Stimulated activated CD4-positive, alpha-beta T cell treated with anti-CD3 and anti-CD28 coated beads, Interleukin-1b, Interleukin-23, amount 100 ng/mL, for 4 hours (primary cell): ENCODE measurements around the gene EXOSC1.
"Not testable (repeated sequence)": the region's sequence is repeated elsewhere in the genome, so short reads cannot be mapped to it uniquely, and the experiment has no call there.

Experiments
- DNase-seq, 2 donors: peaks; one replicate each; pipeline ENCODE4 v3.0.0-alpha.2; 2020; ENCODE audit warnings: low read depth in 2 of 2

Gene EXOSC1

GRCh38 chr10:97459111-97459510 lies 13.3 kb upstream of the EXOSC1 start:
- no peak for DNase-seq

DNA sequence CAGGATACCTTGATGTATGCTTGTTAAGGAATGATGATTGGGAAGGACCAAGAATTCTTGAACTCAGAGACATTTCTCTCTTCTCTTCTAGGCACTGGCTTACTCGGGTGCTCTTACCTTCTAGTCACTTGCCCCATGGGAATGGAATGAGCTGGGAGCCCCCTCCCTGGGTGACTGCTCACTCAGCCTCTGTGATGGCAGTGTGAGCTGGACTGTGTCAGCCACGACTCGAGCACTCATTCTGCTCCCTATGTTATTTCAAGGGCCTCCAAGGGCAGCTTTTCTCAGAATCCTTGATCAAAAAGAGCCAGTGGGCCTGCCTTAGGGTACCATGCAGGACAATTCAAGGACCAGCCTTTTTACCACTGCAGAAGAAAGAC lies 10.9 kb upstream of the EXOSC1 start:
- no peak for DNase-seq

DNA sequence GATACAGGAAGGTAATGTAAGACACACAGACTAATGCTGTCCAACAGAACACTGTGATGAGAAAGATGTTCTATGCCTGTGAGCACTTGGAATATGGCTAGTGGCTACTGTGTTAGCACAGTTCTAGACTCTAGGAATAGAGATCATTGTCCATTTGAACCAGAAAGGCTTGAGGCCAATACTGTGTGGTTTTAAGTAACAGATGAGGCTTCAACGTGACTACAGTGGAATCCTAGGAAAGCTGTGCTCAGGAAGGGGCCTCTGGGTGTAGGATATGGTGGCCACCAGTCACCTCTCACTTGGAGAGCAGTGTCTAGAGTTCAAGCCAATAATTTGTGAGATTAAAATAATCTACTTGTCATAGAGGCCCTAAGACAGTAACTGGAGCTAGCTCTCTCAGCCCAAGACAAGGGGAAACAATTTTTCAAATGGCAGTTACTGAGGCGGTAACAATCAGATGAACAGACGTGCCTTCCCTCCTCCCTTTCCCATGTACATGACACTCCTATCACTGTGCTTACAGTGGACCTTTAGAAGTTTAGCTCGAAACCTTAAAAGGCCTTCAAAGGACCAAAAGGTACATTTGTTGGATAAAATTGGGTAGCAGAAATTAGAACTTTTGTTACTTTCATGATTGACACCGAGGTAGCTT lies 10.4 kb upstream of the EXOSC1 start:
- no peak for DNase-seq

- DNase-seq: peak in 1 of 2 donors; percentile 48
Measured at GRCh38 chr10:97454330-97455036, 8.7 kb upstream of the EXOSC1 start.

DNA sequence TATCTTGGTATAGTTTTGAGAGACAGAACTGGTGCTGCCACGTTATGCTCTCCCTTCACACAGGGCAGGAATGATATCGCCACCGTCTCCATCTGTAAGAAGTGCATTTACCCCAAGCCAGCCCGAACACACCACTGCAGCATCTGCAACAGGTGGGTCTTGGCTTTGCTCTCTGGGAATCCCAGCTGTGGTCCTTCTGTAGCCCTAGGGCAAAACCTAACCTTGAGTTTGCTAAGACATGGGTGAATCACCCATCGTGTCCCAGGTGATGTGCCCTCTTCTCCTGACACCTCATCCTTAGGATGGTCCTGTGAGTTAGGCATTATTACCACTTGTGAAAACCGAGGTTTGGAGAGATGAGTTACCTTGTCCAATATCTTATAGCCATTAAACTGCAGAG lies 6.5 kb upstream of the EXOSC1 start:
- no peak for DNase-seq

DNA sequence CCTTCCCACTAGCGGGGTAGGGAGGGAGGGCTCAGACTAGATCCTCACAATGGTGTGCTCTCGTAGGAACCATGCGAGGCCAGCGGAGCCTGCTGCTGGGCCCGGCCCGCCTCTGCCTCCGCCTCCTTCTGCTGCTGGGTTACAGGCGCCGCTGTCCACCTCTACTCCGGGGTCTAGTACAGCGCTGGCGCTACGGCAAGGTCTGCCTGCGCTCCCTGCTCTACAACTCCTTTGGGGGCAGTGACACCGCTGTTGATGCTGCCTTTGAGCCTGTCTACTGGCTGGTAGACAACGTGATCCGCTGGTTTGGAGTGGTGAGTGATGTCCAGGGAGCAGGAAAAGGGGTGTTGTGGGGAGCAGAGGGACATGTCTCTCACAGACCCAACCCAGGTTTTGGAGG lies 5.8 kb upstream of the EXOSC1 start:
- no peak for DNase-seq

DNA sequence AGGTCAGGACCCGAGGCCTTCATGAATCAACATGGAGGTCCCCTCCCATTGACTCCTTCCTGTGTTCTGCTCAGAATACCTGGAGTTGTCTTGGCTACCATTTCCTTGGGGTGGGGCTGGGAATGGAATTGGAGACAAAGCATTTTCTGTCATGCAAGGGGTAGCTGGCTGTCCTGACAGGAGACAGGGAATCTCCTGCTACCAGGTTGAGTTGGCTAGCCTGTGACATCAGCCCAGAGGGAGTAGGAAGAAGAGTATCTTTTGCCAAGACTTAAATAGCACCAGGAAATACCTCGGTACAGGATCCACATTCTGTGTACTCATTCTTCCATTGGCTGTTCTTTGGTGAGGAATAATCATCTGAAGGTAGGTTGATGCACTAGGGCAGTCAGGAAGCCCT lies 5.0 kb upstream of the EXOSC1 start:
- no peak for DNase-seq

DNA sequence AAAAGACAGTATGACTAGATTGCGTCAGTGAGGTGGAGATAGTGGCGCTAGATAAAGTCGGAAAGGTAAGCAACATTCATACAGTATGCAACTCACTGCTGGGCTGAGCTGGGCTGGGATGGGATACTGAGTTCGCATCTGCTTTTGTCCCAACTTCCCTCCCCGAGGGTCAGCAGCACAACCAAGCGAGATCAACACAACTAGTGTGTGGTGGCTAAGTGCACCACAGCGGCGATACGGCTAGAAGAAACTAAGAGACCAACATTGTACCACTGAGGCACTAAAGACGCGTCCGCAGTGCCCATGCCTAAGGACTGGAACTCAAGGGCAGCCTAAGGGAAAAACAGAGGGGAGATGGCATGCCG lies 467 bp downstream of the EXOSC1 start:
- no peak for DNase-seq

GRCh38 chr10:97444212-97444611 lies 1.6 kb downstream of the EXOSC1 start:
- DNase-seq: no peak

- DNase-seq: no peak
Measured at GRCh38 chr10:97442277-97442676, 3.5 kb downstream of the EXOSC1 start.

DNA sequence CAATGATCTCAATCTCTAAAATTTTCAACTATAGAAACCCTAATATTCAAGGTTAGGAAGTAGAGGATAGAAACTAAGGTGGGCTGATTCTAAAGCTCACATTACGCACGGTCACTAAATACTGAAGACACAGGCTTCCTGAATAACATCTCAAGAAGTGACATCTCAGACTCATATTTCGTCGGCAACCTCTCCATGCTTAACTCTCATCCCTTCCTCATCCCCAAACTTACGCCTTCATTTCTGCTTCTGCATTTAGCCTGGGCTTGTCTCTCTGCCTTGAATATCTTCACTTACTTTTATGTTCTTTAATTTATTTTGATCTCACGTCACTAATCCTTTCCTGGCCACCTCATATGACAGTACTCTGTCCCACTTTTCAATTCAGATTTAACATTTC lies 10.6 kb downstream of the EXOSC1 start:
- DNase-seq: no peak

DNA sequence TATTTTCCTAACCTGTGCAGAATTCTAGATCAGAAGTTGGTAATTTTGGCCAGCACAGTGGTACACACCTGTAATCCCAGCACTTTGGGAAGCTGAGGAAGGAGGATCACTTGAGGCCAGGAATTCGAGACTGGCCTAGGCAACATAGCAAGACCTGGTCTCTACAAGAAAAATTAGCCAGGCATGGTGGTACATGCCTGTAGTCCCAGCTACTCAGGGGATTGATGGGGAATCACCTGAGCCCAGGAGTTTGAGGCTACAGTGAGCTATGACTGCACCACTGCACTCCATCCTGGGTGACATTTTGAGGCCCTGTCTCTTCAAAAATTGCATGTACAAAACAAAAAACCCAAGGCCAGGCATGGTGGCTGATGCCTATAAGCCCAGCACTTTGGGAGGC lies 11.2 kb downstream of the EXOSC1 start:
- DNase-seq: no peak

DNA sequence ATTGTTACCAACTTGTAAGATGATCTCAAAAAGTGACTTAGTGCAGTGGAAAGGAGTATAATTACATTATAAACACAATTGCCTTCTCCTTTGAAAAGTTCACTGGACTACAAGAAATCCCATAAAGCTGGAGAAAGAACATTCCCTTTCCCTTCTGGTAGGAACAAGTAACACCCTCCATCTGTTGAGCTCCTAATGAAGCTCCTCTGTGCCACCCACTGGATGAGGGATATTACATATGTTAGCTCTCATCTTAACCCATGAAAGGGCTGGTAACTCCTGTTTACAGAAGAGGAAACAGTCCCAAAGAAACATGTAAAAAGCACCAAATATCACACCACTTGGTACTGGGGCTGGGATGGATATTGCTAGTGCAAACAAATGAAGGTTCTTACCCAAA lies 11.8 kb downstream of the EXOSC1 start:
- DNase-seq: no peak

GRCh38 chr10:97428572-97428981 lies 17.2 kb downstream of the EXOSC1 start:
- no peak for DNase-seq

GRCh38 chr10:97427571-97428179 lies 18.1 kb downstream of the EXOSC1 start:
- DNase-seq: no peak

GRCh38 chr10:97426776-97427570 lies 18.8 kb downstream of the EXOSC1 start:
- DNase-seq: no peak

- peak; percentile 93 for DNase-seq
Measured at GRCh38 chr10:97425964-97426775, 19.6 kb downstream of the EXOSC1 start, which contains the start of gene PGAM1. Gene PGAM1 (plus strand): TSS chr10:97426191. CDS start chr10:97426308, 117 bp downstream.

DNA sequence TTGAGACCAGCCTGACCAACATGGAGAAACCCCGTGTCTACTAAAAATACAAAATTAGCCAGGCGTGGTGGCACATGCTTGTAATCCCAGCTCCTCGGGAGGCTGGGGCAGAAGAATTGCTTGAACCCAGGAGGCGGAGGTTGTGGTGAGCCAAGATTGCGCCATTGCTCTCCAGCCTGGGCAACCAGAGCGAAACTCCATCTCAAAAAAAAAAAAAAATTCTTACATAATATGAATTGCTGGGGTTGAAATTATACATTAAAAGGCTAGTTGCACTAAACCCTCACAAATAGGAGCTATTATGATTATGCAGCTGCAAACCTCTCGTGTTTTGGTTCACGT lies 22.1 kb downstream of the EXOSC1 start:
- DNase-seq: not testable (repeated sequence)

GRCh38 chr10:97416565-97416964 lies 29.2 kb downstream of the EXOSC1 start:
- DNase-seq: no peak

- DNase-seq: peak in 1 of 2 donors; percentile 34
Measured at GRCh38 chr10:97412891-97413304, 32.9 kb downstream of the EXOSC1 start.

- no peak for DNase-seq
Measured at GRCh38 chr10:97411406-97411805, 34.4 kb downstream of the EXOSC1 start.
